Activated naive CD4-positive, alpha-beta T cell treated with anti-CD3 and anti-CD28 coated beads, Interleukin-2, amount 50 U/mL, for 16 hours (primary cell): ENCODE results near the gene HCN3.
A peak's percentile ranks its signal among the peaks of the same experiment; 100 is the strongest.
"Not testable (repeated sequence)": the region's sequence is repeated elsewhere in the genome, so short reads cannot be mapped to it uniquely, and the experiment has no call there.

Experiments
- DNase-seq: peaks from one replicate; pipeline ENCODE4 v3.0.0-alpha.2; 2020

HCN3 gene

GRCh38 chr1:155319536-155319935 lies 42.3 kb downstream of the HCN3 start:
- DNase-seq = no peak

DNA sequence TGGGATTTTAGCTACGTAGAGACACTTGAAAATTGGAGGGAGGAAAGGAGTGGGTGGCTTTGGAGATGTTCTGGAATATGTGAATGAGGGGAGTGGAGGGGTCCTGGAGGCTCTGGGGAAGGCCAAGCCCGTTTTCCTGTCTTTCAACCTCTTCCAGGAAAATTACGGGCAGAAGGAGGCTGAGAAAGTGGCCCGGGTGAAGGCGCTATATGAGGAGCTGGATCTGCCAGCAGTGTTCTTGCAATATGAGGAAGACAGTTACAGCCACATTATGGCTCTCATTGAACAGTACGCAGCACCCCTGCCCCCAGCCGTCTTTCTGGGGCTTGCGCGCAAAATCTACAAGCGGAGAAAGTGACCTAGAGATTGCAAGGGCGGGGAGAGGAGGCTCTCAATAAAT lies 43.0 kb downstream of the HCN3 start:
- no peak for DNase-seq

DNA sequence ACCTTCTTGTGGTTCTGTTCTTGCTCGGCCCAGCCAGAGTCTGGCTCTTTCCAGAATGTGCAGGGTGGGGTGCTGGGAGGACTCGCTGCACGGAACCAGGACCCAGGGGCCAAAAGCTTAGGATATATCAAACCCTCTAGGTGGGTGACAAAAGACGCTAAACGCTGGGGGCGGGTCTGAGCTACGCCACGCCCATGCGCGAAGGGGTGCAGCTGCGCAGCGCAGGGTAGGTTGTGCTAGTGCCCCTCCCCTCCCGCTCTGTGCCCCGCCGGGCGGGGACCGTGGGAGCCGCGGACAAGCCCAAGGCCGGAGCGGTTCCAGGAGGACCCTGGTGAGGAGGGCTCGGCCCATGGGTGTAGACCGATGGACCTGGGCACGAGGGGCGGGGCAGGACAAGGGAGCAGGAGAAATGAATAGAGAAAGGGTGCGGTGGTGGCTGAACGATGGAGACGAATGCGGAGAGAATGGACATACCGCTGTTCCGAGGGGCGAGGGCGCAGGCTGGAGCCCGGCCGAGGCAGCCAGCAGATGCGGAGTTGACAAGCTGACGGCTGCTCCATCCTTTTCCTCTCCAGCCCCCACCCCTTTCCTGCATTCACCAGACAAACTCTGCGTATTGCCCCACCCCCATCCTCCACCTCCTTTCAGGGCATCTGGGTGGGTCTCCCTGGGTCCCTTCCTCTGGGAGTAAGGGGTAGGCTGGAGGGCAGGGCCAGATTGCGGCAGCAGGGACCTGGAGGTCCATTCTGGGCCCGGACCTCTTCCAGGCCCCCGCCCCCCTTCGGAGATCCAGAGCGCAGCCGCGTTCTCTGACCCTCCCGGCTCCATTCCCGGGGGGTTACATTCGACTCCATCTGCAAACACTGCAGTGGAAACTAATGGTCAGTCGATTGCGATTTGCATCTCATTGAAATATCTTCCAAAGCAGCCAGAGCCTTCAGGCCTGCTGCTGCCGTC lies 43.7 kb downstream of the HCN3 start, which contains the start of gene RUSC1:
Gene RUSC1, plus strand, starts transcription at position 234 of the 957 bp plus-strand sequence. CDS start 880 bp downstream, outside the sequence.
- DNase-seq = peak; percentile 81

GRCh38 chr1:155321639-155322503 lies 44.6 kb downstream of the HCN3 start:
- no peak for DNase-seq

DNA sequence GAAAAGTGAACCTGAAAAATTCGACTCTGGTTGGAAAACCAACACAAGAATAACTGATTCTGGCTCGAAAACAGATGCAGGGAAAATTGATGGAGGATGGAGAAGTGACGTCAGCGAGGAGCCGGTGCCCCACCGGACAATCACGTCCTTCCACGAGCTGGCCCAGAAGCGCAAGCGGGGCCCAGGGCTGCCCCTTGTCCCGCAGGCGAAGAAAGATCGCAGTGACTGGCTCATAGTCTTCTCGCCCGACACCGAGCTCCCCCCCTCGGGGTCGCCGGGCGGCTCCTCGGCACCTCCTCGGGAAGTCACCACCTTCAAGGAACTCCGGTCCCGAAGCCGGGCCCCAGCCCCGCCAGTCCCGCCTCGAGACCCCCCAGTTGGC lies 45.3 kb downstream of the HCN3 start:
- peak; percentile 21 for DNase-seq

DNA sequence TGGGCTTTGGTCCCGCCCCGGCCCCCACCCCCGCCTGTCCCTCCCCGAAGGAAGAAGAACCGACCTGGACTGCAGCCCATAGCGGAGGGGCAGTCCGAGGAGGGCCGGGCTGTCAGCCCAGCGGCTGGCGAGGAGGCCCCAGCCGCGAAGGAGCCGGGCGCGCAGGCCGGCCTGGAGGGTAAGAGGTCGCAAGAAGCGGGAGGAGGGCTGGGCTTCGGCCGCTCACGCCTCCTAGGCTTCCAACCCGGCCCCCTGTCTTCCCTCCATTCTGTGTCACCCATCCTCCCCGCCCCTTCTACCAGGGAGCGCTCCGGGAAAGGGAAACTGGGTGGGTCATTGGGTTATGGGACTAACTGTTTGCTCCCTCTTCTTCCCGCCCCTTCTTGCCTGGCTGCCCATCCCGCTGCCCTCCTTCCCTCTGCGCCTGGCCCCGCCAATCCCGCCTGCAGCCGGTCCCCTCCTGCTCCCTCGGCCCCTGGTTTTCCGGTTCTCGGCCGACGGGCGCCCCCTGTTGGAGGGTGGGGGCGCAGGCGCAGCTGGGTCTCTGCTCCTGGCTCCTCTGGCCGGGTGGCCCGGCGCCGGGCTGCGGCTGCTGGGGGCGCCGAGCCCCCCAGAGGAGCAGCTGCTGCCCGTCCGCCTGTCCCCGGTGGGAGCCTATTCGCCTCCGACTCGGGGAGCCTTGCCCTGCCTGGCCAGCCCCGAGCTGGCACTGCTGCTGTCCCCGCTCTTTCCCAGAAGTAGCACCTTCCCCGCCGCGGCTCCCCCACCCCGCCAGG lies 45.9 kb downstream of the HCN3 start:
- DNase-seq = peak; percentile 88

GRCh38 chr1:155323729-155324036 lies 46.4 kb downstream of the HCN3 start:
- DNase-seq = peak; percentile 74

- DNase-seq = peak; percentile 90
These were observed 46.9 kb downstream of the HCN3 start for GRCh38 chr1:155324037-155324716.

- no peak for DNase-seq
These were observed 47.7 kb downstream of the HCN3 start for GRCh38 chr1:155324717-155325602.

DNA sequence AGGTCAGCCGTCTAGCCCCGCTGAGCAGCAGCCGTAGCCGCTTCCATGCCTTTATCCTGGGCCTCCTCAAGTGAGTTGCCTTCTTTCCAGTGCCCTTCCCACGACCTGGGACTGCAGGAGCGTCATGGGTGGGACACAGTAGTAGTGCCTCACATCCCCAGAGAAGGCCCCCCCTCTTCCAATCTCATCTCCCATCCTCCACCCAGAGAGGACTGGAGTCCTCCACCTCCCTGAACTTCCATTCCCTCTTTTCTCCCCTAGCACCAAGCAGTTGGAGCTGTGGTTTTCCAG lies 48.3 kb downstream of the HCN3 start:
- DNase-seq = no peak

DNA sequence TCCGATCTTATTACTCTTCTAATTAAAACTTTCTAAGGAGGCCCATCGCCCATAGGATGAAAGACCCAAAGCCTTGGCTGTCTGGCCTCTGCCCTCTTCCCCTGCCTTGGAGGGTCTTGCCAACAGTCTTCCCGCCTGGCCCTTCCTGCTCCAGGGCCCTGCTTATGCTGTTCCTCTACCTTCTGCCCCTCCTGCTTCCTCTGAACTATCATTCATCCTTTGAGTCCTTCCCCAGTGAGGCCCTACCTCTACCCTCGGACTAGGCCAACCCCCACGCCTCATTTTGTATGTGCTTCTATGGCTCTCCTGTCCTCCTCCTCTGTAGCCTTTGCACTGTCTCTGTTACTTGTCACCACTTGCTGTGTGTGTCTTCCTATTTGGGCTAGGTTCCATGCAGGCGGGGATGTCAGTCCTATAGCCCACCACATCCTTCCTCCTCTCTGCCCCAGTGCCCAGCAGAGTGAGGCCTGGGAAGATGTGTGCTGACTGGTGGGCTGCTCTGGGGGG lies 48.8 kb downstream of the HCN3 start:
- no peak for DNase-seq

DNA sequence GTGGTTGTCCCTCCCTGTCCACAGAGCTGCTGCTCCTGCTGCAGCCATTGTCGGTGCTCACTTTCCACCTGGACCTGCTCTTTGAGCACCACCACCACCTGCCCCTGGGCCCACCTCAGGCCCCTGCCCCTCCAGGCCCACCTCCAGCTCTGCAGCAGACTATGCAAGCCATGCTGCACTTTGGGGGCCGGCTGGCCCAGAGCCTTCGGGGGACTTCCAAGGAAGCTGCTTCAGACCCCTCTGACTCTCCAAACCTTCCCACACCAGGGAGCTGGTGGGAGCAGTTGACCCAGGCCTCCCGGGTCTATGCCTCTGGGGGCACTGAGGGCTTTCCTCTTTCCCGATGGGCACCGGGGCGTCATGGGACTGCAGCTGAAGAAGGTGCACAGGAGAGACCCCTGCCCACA lies 49.4 kb downstream of the HCN3 start:
- DNase-seq = no peak

DNA sequence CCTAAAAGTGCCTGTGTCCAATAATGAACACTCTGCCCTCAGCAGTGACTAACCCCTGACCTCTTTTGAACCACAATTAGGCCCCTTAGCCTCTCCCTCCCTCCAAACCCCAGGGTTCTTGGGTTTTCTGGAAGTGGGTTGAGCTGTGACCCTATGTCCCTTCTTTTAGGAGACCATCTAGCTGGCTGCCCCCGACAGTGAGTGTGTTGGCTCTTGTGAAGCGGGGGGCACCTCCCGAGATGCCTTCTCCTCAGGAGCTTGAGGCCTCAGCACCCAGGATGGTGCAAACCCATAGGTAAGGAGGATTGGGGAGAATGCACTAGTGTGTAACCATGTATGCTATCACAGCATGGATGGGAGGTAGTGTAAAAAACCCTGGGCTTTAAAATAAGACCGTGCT lies 50.7 kb downstream of the HCN3 start:
- DNase-seq = no peak

DNA sequence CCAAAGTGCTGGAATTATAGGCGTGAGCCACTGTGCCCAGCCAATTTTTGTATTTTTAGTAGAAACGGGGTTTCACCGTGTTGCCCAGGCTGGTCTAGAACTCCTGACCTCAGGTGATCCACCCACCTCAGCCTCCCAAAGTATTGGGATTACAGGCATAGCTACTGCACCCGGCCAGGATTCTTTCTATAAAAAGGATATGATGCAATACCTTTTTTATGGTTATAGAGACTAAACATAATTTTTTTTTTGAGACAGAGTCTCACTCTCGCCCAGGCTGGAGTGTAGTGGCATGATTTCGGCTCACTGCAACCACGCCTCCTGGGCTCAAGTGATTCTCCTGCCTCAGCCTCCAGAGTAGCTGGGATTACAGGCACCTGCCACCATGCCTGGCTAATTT lies 51.6 kb downstream of the HCN3 start:
- DNase-seq = not testable (repeated sequence)

GRCh38 chr1:155329980-155330598 lies 52.8 kb downstream of the HCN3 start:
- DNase-seq = no peak

DNA sequence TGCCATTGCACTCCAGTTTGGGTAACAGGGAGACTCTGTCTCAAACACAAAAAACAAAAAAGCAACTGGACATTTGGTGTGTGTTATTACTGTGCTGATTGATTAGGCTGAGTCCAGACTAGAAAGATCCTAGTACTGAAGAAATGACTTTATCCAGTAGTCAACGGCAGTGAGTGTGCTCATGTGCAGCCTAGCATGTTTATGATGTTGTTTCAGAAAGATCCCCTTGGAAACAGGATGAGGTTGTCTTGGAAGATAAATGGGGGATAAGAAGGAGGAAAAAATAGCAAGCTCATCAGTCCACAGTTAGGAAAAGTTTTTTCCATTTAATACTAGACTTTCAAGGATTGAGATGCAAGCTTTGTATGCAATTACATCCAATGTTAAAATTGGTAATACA lies 57.7 kb downstream of the HCN3 start:
- no peak for DNase-seq
